ENCODE measurements around the gene GRM7.

DNA sequence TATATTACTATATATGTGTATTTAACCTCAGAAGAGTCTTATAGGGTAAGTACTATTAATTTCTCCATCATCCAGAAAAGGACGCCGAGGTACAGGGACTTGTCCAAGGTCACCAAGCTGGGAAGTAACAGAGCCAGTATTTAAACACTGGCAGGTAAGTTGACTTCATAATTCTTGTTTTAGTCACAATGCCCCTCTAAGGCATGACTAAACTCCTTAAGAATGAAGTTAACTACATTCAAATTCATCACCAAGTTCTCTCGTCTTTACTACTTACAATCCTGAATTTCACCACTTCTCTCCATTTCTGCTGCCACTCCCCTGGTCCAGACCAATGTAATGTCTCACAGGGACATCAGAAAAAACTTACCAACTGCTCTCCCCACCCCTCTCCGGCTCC lies 312.1 kb downstream of the GRM7 start:
- TF ChIP-seq, protein P1, sequence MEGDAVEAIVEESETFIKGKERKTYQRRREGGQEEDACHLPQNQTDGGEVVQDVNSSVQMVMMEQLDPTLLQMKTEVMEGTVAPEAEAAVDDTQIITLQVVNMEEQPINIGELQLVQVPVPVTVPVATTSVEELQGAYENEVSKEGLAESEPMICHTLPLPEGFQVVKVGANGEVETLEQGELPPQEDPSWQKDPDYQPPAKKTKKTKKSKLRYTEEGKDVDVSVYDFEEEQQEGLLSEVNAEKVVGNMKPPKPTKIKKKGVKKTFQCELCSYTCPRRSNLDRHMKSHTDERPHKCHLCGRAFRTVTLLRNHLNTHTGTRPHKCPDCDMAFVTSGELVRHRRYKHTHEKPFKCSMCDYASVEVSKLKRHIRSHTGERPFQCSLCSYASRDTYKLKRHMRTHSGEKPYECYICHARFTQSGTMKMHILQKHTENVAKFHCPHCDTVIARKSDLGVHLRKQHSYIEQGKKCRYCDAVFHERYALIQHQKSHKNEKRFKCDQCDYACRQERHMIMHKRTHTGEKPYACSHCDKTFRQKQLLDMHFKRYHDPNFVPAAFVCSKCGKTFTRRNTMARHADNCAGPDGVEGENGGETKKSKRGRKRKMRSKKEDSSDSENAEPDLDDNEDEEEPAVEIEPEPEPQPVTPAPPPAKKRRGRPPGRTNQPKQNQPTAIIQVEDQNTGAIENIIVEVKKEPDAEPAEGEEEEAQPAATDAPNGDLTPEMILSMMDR (IDR thresholded peaks at IDR 0.05; ENCODE audit: low read depth, low read length, missing input control) = no peak
- TF ChIP-seq TAF1 (conservative IDR thresholded peaks at IDR 0.05) (no peak), SP1 (IDR thresholded peaks at IDR 0.05) (no peak), GABPA (IDR thresholded peaks at IDR 0.05 in 1 of 2, conservative IDR thresholded peaks at IDR 0.05 in 1 of 2) (no peak), RXRA (IDR thresholded peaks at IDR 0.05) (no peak), FOXA1 (IDR thresholded peaks at IDR 0.05) (no peak), JUND (IDR thresholded peaks at IDR 0.05) (no peak)
- TF ChIP-seq, protein P2, sequence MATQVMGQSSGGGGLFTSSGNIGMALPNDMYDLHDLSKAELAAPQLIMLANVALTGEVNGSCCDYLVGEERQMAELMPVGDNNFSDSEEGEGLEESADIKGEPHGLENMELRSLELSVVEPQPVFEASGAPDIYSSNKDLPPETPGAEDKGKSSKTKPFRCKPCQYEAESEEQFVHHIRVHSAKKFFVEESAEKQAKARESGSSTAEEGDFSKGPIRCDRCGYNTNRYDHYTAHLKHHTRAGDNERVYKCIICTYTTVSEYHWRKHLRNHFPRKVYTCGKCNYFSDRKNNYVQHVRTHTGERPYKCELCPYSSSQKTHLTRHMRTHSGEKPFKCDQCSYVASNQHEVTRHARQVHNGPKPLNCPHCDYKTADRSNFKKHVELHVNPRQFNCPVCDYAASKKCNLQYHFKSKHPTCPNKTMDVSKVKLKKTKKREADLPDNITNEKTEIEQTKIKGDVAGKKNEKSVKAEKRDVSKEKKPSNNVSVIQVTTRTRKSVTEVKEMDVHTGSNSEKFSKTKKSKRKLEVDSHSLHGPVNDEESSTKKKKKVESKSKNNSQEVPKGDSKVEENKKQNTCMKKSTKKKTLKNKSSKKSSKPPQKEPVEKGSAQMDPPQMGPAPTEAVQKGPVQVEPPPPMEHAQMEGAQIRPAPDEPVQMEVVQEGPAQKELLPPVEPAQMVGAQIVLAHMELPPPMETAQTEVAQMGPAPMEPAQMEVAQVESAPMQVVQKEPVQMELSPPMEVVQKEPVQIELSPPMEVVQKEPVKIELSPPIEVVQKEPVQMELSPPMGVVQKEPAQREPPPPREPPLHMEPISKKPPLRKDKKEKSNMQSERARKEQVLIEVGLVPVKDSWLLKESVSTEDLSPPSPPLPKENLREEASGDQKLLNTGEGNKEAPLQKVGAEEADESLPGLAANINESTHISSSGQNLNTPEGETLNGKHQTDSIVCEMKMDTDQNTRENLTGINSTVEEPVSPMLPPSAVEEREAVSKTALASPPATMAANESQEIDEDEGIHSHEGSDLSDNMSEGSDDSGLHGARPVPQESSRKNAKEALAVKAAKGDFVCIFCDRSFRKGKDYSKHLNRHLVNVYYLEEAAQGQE (IDR thresholded peaks at IDR 0.05) = no peak
- TF ChIP-seq, protein P3, sequence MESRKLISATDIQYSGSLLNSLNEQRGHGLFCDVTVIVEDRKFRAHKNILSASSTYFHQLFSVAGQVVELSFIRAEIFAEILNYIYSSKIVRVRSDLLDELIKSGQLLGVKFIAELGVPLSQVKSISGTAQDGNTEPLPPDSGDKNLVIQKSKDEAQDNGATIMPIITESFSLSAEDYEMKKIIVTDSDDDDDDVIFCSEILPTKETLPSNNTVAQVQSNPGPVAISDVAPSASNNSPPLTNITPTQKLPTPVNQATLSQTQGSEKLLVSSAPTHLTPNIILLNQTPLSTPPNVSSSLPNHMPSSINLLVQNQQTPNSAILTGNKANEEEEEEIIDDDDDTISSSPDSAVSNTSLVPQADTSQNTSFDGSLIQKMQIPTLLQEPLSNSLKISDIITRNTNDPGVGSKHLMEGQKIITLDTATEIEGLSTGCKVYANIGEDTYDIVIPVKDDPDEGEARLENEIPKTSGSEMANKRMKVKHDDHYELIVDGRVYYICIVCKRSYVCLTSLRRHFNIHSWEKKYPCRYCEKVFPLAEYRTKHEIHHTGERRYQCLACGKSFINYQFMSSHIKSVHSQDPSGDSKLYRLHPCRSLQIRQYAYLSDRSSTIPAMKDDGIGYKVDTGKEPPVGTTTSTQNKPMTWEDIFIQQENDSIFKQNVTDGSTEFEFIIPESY (IDR thresholded peaks at IDR 0.05) = no peak
- TF ChIP-seq, protein P4, sequence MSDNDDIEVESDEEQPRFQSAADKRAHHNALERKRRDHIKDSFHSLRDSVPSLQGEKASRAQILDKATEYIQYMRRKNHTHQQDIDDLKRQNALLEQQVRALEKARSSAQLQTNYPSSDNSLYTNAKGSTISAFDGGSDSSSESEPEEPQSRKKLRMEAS (IDR thresholded peaks at IDR 0.05) = no peak

Measured in liver (tissue), 3 donors.